AG04450 (cell line): ENCODE results near the gene XYLB. TPM values are rescaled to one million over a fixed set of nuclear protein-coding genes. Genes with fewer than 3 reads are reported as not detected.
"Not testable (repeated sequence)": the region's sequence is repeated elsewhere in the genome, so short reads cannot be mapped to it uniquely, and the experiment has no call there.

Experiments used
- CTCF ChIA-PET: fragments of 300-600, 350-600 bp; formaldehyde crosslinking; extraction: SDS; loops from one replicate; lab custom pipeline; 2022; ENCODE audit warnings: antibody characterized with exemption, inconsistent platforms; lab: Charles Lee
- POLR2A ChIA-PET: fragments of 350-600 bp; formaldehyde crosslinking; extraction: SDS; loops from one replicate; lab custom pipeline; 2021; ENCODE audit warnings: antibody characterized with exemption, inconsistent platforms; lab: Yijun Ruan, JAX
- DNase-seq: peaks from one replicate; pipeline ENCODE4 v3.0.0-alpha.2; 2011; ENCODE audit warnings: low read depth, low spot score
- H3K27ac ChIP-seq: one replicate; pipeline ENCODE4 v1.5.1; 2012; ENCODE audit warnings: low read depth, low read length, control low read depth
- H3K27me3 ChIP-seq: one replicate; pipeline ENCODE4 v1.6.0; 2012; ENCODE audit warnings: low read length; ENCODE audit not compliant: control insufficient read depth, insufficient read depth
- H3K4me3 ChIP-seq: 2 replicates; pipeline ENCODE4 v1.5.1; 2011; ENCODE audit warnings: mild to moderate bottlenecking, low read depth, low read length, control low read depth
- H3K9me3 ChIP-seq: 2 replicates; pipeline ENCODE4 v1.5.1; 2012; ENCODE audit warnings: low read length; ENCODE audit not compliant: control insufficient read depth, insufficient read depth
- CTCF ChIP-seq: IDR thresholded peaks from 2 replicates; pipeline ENCODE4 v1.5.1; 2011; ENCODE audit warnings: low read depth, low read length, control low read depth, inconsistent platforms
- polyA plus RNA-seq: library from polyadenylated mRNA; depleted of rRNA; stranded (reverse); fragments of >200 nt; gene quantifications from 2 replicates; pipeline ENCODE4 v1.2.3, GENCODE V29; 2011

XYLB gene
- polyA plus RNA-seq, 1 experiment = 4.0 TPM

GRCh38 chr3:38438436-38439069 is 92.0 kb downstream of the XYLB start:
- H3K4me3 ChIP-seq, POLR2A ChIA-PET, DNase-seq, CTCF ChIA-PET, H3K27me3 ChIP-seq, H3K27ac ChIP-seq: not testable (repeated sequence)
- H3K9me3 ChIP-seq = peaks cover 12% of the 10 kb centered on the region

GRCh38 chr3:38443205-38443604 is 96.6 kb downstream of the XYLB start:
- H3K9me3 ChIP-seq = peaks cover 12% of the 10 kb centered on the region; the same call in 1 of the 2 replicates
- H3K4me3 ChIP-seq, CTCF ChIA-PET, H3K27ac ChIP-seq, POLR2A ChIA-PET, H3K27me3 ChIP-seq, DNase-seq: not testable (repeated sequence)

GRCh38 chr3:38446085-38446686 is 99.6 kb downstream of the XYLB start:
- ChIA-PET CTCF (no interaction called here), POLR2A (no interaction called here)
- no peak for DNase-seq
- no peak overlapping the region for H3K4me3 ChIP-seq
- H3K27me3 ChIP-seq = no peaks in the 10 kb centered on the region
- TF ChIP-seq CTCF = no peak
- no peak overlapping the region for H3K27ac ChIP-seq
- no peaks in the 10 kb centered on the region for H3K9me3 ChIP-seq

GRCh38 chr3:38446812-38447211 is 100.2 kb downstream of the XYLB start:
- POLR2A ChIA-PET = no interaction called here
- no peaks in the 10 kb centered on the region for H3K27me3 ChIP-seq
- no peaks in the 10 kb centered on the region for H3K9me3 ChIP-seq
- no peak overlapping the region for H3K27ac ChIP-seq
- no peak for DNase-seq
- no peak for TF ChIP-seq CTCF
- no peak overlapping the region for H3K4me3 ChIP-seq
- CTCF ChIA-PET = no interaction called here

- DNase-seq = no peak
- Histone ChIP-seq H3K4me3 (no peak overlapping the region), H3K9me3 (no peaks in the 10 kb centered on the region; the same call in 1 of the 2 replicates), H3K27me3 (no peaks in the 10 kb centered on the region), H3K27ac (no peak overlapping the region)
- CTCF ChIA-PET = interaction anchor here (1.3 to 1.6 kb wide), 2 partner anchors 30 to 105 kb away, joined by 4 to 8 read pairs; partner anchors contain the start of gene XYLB
- TF ChIP-seq CTCF = no peak
- POLR2A ChIA-PET = no interaction called here
These were observed 104.3 kb downstream of the XYLB start for GRCh38 chr3:38450853-38451252.
